Ramos (cell line): Measurements from ENCODE around the gene ILF2.
"Not testable (repeated sequence)": the region's sequence is repeated elsewhere in the genome, so short reads cannot be mapped to it uniquely, and the experiment has no call there.

ENCODE experiments used
- in situ Hi-C: fragments of 300-500 bp; cut with MboI; formaldehyde crosslinking; loops from one replicate; pipeline ENCODE4 v1.14.3; 2022; ENCODE audit warnings: low sequenced_read_pairs; ENCODE audit not compliant: unreplicated experiment

ILF2 gene

DNA sequence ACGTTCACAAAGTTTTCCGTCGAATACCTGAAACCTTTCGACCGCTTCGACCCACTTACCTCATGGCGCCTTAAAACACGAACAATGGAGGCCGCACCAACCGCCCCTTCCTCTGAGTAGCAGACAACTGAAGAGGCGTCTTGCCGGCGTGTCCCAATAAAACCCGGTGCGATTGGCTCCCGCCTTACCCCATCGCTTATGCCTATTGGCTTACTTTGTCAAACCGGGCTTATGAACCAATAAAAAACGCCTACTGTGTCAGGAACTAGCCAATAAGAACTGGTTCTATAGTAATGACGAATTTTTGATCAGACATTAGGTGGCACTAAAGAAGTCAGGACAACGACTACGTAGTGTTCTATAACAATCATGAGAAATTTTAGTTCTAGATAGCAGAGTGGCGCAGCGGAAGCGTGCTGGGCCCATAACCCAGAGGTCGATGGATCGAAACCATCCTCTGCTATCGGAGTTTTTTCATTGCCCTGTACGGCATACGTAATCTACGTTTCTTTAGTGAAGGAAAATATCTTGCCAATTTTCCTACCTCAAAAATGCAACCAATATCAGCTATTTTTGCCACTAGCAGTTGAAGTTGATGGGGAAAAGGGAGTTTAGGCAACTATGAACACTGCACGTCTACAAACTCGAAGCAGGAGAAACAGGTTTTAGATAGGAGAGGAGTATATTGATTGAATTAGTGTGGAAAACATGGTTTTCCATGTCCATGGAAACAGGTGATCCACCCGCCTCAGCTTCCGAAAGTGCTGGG is at the start of gene ILF2:
ILF2 (minus strand) TSS at position 135 of the 769 bp plus-strand sequence; CDS start at position 64, 71 bp downstream.
- in situ Hi-C loops, result no loop called here

DNA sequence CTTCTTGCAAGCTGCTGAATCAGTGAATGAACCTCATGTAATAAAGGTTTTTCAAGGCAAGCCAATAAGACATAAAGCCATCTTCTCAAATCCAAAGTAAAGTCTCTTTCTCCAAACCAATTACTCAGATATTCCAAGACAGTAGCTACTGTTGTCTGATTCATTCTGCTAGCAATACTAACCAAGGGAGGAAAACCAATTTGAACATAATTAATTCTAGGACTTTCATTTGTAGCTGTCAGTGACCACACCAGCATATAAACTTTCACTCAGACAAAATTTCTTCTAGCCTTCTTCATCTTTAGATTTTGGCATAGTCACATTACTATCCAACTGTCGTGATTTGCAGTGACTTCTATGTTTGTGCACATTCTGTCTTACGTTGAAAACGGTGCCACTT is 46.5 kb upstream of the ILF2 start:
- in situ Hi-C loops, result no loop called here

DNA sequence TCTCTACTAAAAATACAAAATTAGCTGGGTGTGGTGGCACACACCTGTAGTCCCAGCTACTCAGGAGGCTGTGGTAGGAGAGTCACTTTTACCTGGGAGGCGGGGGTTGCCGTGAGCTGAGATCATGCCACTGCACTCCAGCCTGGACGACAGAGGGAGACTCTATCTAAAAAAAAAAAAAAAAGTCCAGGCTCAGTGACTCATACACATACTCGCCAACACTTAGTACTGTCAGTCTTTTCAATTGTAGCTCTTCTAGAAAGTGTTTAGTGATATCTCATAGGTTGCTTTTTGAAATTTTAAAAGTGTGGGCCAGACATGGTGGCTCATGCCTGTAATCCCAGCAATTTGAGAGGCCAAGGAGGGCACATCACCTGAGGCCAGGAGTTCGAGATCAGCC is 45.4 kb upstream of the ILF2 start:
- in situ Hi-C loops, result not testable (repeated sequence)

DNA sequence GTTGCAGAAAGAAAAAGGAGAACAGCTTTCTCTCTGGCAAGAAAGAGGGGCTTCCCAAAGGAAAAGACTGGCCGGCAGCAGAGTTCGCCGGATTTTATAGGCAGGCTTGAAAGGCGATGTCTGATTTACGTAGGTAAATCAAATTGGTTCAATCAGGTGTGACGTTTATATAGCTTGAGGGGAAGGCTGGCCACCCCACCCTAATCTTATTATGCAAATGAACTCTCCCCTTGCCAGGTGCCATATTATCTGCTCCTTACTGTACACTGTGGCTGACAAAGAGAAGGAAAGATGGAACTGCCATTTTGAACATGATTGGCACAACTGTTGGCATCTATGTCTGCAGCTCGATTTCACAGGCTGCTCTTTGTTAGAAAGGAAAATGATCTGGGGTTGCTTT is 40.2 kb upstream of the ILF2 start:
- in situ Hi-C loops, result no loop called here

DNA sequence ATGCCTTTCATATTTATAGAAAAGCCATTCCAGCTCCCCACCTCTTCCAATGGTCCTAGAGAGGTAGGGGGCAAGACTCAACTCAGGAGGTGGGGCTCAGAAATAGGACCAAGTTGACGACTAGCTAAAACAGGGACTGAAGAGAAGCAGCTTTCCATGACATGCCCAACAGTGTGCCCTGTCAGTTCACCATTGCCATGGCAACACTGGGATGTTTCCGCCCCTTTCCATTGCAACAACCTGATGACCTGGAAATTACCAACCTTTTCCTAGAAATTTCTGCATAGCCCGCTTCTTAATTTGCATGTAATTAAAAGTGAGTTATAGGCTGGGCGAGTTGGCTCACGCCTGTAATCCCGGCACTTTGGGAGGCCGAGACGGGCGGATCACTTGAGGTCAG is 34.7 kb upstream of the ILF2 start:
- in situ Hi-C loops, result no loop called here

DNA sequence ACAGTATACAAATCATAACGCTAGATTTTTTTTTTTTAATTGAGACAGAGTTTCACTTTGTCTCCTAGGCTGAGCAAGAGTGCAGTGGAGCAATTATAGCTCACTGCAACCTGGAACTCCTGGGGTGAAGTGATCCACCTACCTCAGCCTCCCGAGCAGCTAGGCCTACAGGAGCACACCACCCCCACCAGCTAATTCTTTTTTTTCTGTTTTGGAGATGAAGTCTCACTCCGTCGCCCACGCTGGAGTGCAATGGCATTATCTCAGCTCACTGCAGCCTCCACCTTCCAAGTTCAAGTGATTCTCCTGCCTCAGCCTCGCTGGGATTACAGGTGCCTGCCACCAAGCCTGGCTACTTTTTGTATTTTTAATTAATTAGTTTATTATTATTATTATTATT is 29.0 kb upstream of the ILF2 start:
- in situ Hi-C loops, result no loop called here

DNA sequence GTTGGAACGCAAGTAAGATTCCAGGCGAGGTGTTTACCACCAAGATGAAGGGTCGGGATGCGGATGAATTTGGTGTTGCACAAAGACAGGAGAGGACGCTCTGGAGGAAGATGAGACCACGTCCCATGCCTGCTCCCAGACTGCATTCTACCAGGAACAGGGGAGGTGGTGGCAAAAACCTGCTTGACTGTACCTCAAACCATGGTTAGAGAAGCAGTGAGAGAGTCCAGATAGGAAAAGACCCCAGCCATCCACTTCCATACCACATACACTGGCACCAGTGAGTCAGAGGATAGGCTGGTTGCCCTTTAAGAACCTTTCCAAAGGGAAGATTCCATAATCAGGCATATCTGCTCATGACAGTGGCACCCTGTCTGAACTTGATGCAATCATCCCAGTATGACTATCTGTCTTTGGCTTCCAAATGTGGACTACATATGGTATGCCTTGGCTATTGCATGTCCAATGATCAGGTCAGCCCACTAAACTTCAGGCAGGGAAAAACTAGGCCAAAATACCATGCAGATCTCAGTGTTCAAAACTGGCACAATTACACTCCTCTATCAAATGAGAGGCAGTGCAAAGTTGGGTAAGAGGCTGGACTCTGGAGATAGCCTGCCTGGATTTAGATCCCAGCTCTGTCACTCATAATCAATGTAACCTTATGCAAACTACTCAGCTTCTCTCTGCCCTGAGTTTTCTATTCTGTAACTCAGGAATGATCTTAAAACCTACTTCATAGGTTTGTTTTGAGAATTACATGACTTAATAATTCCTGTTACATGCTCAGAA is 28.3 kb upstream of the ILF2 start:
- in situ Hi-C loops, result no loop called here

DNA sequence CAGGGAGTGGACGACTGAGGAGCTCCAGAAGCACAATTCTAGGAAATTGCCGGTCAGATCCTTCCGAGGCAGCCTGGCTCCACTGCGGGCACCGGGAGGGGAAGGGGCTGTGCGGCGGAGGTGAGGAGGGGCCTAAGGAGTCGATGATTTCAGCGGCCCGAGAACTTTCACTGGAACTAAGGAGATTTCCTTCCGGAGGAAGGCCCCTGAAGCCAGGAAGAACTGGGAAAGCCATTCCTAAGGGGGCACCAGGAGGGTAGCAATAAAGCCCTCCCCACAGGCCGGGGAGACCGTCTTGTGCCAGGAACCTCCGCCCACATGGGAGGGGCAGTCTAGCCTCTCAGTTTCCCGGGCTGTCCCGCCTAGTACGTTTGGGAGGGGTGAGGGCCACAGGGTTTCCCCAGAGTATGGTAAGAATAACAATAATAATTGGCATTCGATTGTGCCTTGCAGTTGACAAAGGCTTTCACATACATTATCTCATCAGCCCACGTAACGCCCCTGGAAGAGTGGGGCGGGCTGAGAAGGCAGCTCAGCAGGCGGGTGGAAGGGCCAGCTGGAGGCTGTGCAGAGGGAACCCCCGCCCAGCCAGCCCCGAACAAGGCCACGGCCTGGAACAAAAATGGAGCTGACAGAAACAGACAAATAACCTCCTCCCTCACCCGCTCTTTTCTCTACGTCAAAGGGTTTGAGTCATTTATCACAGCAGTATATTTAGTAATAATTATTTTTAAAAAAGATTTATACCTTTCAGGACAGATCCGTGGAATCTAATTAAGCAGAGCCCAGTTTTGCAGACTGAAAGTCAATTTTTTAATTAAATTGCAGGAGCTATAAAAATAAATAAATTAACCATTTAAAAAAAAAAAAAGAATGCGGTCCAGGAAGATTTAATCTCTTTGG is 27.5 kb upstream of the ILF2 start:
- in situ Hi-C loops, result no loop called here

DNA sequence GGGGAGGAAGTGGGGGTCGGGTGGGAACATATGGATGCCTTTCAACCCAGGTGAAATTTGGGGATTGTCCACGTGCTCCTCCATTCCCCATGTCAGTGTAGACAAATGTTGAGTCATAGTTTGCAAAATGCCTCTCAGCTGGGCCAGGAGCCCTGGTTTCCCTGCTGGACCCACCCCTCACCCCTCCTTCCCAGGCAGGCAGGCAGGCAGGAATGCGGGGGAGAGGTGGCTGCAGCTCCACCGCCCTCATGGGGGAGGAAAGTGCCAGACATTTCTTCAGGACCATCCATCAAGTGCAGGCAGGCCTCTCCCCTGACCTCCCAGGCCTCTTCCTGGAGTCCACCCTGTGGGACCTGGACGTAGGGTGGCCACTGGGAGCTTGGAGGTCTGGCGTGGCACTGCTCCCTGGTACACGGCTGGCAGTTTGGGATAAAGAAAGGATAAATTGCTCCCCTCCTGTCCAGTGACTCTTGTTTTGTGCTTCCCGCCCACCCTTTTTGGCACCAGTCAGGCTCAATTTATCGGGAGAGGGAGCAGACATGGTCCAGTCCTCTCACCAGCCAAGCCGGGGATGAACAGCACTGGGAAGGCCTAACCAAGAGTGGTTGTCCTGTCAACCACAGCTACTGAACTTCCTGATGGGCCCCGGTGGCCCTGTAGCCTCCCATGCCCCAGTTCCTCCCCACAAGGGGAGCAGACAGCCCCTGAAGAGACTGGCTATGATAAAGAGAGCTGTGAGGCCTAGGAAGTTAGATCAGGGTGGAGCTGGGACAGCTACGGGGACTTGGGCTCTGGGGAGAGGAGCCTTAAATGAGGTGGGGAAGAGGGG is 26.6 kb upstream of the ILF2 start:
- in situ Hi-C loops, result no loop called here

DNA sequence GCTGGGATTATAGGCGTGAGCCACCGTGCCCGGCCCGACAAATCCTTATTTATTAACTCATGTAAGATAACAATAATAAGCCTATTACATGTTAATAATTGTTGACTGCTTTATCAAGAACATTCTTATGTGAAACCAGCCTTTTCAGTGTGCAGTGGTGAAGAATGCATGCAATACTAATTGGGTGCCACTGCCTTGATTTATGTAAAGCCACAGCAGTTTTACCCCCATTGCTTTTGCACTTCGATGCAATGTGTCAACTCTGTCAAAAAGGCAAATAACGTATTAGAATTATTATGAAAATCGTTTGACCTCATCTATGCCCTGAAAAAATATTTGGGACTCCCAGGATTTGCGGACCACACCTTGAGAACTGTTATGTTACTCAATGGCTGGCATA is 25.9 kb upstream of the ILF2 start:
- in situ Hi-C loops, result no loop called here

DNA sequence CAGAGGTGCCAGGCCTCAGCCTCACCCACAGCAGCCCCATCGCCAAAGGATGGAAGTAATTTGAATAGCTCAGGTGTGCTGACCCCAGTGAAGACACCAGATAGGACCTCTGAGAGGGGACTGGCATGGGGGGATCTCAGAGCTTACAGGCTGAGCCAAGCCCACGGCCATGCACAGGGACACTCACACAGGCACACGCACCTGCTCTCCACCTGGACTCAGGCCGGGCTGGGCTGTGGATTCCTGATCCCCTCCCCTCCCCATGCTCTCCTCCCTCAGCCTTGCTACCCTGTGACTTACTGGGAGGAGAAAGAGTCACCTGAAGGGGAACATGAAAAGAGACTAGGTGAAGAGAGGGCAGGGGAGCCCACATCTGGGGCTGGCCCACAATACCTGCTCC is 22.7 kb upstream of the ILF2 start:
- in situ Hi-C loops, result no loop called here

DNA sequence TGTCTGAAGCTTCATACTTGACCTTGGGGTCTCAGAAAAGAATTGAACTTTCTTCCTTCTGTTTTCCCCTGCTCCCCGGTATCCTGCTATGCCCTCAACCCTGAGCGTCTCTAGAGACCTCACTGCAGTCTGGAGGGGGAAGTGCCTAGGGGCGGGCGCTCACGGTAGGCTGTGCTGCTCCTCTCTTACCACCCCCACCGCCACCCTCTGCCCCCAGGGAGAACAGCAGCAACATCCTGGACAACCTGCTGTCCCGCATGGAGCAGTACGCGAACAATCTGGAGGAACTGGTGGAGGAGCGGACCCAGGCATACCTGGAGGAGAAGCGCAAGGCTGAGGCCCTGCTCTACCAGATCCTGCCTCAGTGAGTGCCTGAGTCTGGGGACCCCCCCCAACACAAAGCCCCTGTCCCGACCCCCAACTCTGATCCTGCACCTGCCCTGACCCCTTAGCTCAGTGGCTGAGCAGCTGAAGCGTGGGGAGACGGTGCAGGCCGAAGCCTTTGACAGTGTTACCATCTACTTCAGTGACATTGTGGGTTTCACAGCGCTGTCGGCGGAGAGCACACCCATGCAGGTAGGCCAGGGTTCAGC is 18.0 kb upstream of the ILF2 start:
- in situ Hi-C loops, result loop anchor here (5.0 kb wide), 1 partner anchor 53 kb away; no protein-coding TSS in a partner anchor

DNA sequence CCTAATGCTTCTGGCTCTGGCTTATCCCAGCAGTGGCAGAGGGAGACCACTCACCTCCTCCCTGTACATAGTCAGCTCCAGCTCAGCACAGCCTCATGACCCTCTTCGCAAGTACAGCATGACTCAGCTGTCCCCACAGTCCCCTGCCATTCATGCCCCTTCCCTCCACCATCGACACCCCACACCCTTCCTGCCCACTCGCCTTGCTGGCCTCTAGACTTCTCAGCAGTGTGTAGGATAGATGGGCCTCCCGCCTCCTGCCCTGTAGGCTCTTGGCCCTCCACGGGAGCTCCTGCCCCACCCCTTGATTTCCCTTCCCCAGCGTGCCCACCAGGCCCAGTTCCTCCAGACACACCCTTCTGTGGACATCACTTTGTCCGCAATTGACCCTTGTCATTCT is 17.5 kb upstream of the ILF2 start:
- in situ Hi-C loops, result loop anchor here (5.0 kb wide), 1 partner anchor 54 kb away; no protein-coding TSS in a partner anchor

DNA sequence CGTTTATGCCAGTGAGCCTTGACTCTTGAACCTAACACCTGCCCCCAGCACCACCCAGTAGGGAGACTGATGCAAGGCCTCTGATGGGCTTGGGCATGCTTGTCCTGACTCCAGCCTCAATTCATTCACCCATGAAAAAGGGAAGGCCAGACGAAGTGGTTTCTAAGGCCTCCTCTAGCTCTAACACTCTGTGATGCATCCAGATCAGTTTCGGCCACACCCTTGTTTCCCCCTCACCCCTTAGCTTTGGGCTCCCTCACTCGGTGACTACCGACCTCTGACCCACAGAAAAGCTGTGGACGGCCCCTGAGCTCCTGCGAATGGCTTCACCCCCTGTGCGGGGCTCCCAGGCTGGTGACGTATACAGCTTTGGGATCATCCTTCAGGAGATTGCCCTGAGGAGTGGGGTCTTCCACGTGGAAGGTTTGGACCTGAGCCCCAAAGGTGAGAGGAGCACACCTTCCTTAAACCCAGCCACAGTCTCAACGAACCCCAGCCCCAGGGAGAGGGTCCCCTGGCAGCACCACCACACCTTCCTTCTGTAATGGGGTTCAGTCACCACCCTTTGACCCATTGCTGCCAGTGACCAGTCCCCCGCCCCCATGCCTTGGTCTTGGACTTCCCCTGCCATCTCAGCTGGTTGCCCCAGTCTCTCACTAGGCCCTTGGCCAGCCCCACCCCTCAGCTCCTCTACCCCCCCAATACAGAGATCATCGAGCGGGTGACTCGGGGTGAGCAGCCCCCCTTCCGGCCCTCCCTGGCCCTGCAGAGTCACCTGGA is 16.7 kb upstream of the ILF2 start:
- in situ Hi-C loops, result loop anchor here (5.0 kb wide), 1 partner anchor 55 kb away; no protein-coding TSS in a partner anchor

DNA sequence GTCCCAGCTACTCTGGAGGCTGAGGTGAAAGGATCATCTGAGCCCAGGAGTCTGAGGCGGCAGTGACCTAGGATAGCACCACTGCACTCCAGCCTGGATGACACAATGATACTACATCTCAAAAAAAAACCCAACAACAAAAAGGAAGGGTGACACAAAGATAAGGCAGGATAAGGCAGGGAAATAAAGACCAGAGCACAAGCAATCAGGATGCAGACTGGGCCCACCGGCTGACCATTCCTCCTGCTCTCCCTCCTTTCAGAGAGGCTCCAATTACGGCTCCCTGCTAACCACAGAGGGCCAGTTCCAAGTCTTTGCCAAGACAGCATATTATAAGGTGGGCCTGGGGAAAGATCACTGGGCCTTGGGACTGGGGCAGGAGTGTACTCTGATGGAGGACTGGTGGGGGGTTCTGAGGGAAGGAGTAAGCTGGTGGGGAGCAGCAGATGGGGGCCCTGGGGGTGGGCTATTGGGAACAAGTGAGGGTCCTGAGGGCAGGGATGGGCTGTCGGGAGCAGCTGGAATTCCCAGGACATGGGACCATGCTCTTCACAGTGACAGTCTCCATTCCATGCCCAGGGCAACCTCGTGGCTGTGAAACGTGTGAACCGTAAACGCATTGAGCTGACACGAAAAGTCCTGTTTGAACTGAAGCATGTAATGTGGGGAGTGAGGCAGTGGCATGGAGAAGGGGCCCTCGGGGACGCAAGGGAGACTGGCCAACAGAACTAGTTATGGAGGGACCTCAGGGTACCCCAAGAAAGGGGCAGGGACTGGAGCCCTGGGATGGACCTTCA is 14.9 kb upstream of the ILF2 start:
- in situ Hi-C loops, result loop anchor here (5.0 kb wide), 1 partner anchor 57 kb away; no protein-coding TSS in a partner anchor

DNA sequence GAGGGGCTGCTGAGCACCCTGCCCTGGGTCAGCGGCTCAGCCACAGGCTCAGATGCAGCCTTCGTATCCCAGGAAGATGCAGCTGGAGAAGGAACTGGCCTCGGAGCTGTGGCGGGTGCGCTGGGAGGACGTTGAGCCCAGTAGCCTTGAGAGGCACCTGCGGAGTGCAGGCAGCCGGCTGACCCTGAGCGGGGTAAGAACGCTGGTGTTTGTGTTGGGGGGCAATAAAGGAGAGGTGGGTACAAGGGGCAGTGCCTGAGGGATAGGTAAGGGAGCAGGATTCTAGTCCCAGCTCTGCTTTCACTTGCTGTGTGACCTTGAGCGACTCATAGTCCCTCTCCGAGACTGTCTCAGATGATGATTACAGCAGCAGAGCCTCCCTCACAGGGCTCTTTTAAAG is 14.1 kb upstream of the ILF2 start:
- in situ Hi-C loops, result loop anchor here (5.0 kb wide), 1 partner anchor 57 kb away; no protein-coding TSS in a partner anchor

DNA sequence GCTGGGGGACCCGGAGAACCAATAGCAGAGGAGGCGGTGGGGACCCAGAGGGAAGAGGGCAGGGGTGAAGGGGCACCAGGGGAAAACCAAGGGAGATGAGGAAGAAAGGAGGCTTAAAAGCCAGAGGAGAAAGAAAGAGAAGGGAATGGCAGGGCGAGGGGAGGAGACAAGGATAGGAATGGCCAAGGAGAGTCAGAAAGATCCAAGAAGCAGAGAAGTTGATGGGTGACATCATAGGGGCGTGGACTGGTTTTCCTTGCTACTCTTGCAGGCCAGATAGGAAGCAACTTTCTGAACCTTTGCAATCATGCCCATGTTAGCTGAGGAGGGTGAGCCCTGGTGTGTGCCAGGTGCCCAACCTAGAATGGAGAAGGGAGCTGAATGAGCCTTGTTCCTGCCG is 13.1 kb upstream of the ILF2 start:
- in situ Hi-C loops, result no loop called here

DNA sequence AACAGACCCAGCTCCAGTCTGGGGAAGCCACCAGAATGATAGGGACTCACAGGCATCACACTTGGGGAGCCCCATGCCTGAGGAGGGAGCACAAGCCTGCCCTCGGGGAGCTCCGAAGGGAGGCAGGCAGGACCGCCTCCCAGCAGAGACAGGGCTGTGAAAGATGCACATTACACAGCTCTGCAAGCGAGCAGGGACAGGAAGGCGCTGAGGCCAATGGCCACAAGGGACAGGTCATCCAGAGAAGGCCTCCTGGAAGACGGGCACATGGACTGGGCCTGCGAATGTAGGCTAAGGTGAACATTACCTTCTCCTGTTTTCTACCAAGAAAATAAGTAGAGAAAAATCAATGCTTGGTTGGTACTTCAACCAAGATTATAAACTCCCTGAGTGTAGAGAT is 11.9 kb upstream of the ILF2 start:
- in situ Hi-C loops, result no loop called here
